ENCODE measurements around the gene AP2B1.
A peak's percentile ranks its signal among the peaks of the same experiment; 100 is the strongest.
"Not testable (repeated sequence)": the region's sequence is repeated elsewhere in the genome, so short reads cannot be mapped to it uniquely, and the experiment has no call there.

Gene AP2B1

DNA sequence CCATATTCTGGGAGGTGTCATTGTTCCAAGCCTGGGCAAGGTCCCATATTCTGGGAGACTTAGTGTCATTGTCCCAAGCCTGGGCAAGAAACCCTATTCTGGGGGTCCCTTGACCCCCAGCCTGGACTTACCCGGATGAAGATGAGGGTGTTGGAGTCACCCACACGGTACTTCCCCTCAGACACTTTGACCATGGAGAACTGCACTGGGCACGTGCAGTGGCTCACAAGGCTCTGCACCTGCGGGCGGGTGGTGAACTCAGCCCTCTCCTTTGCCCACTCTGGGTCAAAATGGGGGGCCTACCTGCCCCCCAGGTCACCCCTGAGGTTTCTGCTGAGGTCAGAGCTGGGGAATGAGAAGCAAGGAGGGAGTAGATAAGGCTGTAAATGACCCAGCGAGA lies 161.9 kb downstream of the AP2B1 start:
- DNase-seq (ENCODE audit: low spot score) = no peak

DNA sequence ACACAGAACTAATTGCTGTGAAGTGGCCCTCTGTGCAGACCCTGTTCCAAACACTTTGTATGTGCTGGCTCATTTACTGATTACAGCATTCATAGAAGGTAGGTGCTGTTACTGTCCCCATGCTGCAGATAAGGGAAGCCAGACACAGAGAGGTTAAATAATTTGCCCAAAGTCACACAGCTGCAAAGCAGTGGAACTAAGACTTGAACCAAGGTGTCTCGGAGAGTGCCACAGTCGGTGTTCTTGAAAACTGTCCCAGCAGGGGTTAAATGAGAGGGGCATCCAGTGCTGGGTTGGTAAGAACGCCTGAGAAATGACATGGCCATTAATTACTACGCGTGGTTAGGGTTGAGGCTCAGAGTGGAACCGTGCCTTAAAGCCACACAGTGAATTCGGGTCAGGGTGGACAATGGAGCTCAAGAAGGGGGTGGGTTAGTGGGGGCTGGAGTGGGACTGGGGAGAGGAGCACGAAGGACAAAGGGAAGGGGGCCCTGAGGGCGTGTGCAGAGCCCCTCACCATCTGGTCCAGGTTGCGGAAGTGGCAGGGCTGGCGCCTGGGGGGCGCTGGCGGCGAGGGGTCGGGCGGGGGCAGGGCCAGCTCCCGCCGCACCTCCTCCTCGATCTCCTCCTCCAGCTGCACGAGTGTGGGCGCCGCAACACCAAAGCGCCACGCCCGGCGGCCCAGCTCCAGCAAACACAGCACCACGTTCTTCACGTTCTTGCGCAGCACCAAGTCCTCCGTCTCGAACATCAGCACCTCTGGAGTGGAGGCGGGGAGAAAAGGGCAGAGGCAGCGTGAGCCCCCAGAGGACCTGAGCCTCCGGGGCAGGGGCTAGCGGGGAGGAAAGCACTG lies 162.7 kb downstream of the AP2B1 start:
- DNase-seq (ENCODE audit: low spot score) = no peak

DNA sequence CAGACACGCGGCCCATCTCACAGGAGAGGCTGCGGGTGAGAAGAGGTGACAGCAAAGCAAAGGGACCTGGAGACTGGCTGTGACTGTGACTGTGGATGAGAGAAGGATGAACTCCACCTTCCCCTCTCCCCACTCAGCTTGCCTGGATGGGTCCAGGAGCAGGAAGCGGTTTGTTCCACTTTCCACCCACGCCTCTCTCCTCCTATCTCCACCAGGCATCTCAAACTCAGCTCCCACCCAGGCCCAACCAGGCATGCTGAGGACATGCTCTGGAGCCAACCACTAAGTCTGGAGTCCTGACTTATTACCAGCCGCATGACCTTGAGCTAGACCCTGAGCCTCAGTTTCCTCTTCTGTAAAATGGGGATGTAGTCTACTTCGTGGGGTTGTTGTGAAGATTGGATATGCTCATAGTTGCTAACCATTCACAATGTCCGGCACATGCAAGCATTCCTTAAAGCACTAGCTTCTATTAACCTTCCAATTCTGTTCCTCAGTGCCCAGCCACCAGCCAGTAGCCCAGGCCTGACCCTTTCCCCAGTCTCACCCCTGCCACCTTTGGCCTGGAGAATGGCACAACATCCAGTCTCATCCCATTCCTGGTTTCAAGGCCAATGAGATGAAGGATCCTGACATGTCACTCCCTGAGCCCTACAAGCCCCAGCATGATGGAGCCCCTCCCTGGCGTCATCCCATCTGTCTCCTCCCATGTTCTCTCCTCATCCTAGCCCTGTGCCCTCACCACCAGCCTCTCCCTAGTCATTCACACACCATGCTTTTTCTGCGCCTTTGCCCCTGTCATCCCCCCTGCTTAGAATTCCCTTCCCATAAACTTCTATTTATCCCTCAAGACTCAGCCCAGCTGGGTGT lies 163.6 kb downstream of the AP2B1 start:
- DNase-seq (ENCODE audit: low spot score) = no peak

DNA sequence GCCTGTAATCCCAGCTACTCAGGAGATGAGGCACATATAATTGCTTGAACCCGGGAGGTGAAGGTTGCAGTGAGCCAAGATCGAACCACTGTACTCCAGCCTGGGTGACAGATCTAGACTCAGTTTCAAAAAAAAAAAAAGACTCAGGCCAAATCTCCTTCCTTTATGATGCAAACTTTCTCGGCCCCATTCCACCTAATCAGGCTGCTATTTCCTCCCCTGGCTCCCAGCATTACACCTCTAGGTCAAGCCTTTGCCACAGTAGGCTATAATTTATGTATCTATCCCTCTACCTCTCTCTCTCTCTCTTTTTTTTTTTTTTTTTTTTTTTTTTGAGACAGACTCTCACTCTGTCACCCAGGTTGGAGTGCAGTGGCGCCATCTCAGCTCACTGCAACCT lies 164.4 kb downstream of the AP2B1 start:
- DNase-seq (ENCODE audit: low spot score) = not testable (repeated sequence)

DNA sequence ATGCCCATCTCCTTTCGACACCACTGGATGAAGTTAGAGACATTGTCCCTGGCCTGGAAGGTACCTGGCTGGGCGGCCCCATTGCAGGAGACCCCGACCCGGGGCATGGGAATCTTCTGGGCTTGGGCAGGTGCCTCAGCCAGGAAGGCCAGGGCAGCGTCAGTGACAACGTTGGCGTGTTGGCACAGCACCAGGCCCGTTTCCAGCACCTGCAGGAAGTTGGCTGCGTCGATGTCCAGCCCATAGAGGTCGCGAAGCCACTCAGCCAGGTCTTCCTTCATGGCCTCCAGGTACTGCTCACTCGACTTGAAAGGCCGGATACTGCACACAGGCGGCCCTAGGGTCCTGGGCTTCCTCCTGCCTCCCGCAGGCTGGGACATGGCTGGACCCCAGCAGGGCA lies 165.3 kb downstream of the AP2B1 start:
- DNase-seq (ENCODE audit: low spot score) = no peak

DNA sequence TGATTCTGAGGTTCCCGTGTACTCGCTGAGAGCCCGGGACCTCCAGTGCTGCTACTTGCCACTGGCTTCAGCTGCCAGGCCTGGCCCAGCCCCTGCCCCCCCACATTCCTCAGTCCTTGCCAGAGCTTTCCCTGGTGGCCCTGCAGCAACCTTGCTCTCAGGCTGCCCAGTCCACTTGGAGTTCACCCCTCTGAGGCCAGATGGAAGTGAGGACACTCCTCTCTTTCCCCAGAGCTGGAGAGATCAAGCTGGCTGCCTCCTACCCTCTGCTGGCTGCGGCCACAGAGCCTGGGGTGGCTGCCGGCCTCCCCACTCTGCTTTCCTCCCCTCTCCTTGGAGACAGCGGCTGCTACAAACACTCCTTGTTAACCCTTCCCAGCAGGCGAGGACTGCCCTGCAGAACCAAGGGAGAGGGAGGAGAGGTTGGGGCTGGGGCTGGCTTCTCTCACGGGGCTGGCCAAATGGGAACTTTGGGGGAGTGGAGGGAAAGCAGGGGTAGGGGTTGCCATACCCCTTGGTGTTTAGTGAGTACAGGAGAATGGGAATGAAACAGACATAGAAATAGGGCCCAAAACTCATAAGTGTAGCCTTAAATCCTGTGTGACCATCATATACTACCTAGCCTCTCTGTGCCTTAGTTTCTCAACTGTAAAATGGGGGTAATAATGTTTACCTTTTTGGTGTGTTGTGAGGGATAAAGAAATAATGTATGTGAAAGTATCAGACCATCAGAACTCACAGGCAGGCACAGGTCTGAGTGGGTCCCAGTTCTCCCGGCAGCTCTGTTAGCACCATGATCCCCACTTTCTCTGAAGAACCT lies 166.0 kb downstream of the AP2B1 start, which contains the start of gene GAS2L2:
Gene GAS2L2 (minus strand): TSS at position 295 of the 820 bp plus-strand sequence. CDS start 389 bp downstream, outside the sequence.
- DNase-seq (ENCODE audit: low spot score) = no peak

DNA sequence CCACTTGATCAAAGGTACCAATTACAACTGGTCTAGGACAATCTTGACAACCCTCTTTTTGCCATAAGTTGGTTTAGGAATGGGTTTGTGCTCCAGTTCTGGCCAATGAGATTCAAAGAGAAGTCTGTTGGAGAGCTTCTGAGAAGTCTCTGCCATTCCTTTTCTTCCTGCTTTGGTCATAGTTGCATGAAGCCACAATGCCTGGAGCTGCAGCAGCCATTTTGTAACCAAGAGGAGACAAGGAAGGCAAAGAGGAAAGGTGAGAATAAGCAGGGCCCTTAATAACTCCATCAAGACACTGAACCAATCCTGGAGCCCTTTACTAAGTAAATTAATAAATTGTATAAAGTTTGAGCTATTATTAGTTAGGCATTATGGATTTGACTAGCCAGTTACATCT lies 170.1 kb downstream of the AP2B1 start:
- DNase-seq (ENCODE audit: low spot score) = no peak

DNA sequence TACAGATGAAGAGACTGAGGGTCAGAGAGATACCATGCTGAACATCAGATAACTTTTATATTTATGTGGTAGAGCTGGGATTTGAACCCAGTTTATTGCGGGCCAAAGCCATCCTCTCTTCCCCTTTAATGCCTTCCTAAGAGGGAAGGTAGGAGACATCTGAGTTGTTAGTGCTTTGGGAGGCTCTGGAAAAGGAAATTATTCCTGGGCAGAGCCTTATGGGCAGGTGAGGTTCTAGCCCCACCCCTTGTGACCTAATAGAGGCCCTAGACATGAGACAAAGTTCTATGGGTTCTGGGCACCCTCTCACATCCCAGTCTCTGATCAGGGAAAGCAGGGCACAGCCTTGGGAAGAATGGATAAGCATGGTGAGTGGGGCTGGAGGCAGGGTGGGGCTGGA lies 173.5 kb downstream of the AP2B1 start, which contains the start of gene C17orf50:
Gene C17orf50 (plus strand): TSS at position 301 of the 400 bp plus-strand sequence. CDS start 55 bp downstream, at position 356.
- DNase-seq (ENCODE audit: low spot score) = no peak

DNA sequence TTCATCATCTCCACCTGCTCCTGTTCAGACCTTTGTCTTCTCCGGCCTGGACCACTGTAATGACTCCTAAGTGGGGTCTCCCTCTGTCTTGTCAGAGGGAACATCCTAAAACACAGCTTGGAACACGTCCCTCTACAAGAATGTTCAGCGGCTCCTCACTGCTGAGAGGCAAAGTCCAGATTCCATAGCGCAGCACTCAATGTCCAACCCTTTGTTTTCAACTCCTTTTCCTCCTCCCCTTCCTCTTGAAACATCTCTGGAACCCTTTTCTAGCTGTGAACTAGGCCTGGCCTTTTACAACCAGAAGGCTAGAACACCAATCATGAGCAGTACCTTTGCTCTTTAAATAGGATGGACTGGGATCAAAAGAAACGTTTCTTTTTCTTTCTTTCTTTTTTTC lies 174.5 kb downstream of the AP2B1 start:
- no peak for DNase-seq (ENCODE audit: low spot score)

DNA sequence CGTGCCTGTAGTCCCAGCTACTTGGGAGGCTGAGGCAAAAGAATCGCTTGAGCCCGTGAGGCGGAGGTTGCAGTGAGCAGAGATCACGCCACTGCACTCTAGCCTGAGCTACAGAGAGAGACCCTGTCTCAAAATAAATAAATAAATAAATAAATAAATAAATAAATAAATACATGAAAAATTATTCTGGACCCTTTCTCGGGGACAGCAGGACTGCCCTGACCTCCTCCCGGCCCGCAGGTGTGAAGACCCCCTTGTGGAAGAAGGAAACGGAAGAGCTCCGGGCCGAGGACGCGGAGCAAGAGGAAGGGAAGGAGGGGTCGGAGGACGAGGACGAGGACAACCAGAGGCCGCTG lies 176.6 kb downstream of the AP2B1 start:
- DNase-seq (ENCODE audit: low spot score) = no peak

DNA sequence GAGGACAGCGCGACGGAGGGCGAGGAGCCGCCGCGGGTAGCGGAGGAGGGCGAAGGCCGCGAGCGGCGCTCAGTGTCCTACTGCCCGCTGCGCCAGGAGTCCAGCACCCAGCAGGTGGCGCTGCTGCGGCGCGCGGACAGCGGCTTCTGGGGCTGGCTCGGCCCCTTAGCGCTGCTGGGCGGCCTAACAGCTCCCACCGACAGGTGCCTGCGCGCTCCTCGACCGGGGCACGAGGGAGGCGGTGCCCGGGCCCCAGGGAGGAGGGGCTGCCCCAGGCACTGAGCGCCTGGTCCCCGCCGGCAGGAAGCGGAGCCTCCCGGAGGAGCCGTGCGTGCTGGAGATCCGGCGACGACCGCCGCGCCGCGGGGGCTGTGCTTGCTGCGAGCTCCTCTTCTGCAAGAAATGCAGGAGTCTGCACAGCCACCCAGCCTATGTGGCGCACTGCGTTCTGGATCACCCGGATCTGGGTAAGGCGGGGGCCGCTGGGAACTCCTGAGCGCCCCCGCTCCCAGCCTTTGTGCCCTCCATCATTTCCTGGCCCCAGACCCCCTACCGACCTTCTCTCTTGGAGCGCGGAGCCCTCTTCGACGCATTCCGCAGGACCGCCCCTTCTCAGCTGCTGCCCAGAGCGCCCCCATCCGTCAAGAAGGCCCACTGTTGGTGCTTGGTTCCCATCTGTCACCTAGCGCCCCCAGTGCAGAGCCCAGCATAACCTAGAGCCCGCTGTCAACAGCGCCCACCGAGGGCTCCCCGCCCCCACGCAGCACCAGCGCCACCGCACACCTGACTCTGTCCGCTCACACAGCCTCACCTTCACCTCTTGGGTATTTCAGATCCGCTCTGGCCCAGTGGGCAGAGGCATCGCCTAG lies 177.2 kb downstream of the AP2B1 start:
- DNase-seq (ENCODE audit: low spot score) = peak; percentile 89

DNA sequence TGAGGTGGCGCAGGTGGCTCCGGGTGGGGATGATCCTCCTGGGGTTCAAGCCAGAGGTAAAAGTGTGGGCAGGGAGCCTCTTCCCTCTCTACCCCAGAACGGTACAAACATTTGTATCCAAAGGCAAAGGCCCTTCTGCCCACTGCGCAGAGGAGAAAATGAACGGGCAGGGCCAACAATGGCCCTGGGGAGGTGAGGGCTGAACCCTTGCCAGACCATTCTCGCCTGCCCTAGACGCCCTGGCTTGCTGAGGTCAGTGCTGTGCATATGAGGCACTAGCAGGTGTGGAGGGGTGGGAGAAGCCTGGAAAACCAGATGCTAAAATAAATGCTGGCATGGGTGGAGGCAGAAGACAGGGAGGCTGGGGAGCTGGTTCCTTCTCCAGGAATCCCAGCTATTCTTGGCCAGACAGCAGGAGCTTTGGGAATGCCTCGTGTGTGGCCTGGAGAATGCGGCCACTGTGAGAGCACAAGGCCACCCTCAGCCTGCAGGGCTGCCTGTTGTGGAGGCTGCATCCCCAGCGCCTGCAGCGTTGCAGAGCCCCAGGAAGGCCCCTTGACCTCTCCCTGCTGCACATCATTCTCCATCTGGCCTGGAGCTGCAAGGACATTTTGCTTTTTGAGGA lies 178.1 kb downstream of the AP2B1 start:
- DNase-seq (ENCODE audit: low spot score) = no peak

DNA sequence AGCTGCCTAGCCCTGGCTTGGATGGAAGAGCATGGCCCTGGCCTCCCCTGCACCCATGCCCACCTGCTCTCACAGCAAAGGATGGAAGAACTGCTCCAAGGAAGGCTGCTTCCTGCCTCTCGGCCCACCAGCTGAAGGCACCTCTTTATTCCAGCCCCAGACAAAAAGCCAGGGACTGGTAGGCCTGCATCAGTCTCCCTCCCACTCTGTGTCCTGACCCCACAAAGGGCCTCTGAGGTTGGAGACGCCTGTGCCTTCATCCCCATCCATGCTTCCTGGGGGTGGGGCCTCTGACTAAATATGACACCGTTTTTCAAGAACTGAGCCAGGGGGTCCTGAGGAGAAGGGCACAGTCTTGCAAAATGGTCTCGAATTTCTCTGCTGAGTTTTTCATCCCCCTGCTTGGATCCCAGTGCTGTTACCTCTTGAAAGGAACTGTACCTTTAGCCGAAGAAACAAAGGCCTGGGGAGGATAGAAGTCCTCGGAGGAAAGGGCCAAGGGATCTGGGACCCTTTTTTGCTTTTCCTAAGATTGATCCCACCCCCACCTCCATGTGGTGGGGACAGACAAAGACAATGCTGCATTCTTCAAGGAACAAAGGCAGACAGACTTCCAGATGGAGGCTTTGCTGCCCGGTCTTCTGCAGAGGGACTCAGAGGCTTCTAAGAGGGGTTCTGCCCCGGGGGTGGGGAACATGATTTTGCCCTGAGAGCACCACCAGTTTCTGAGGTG lies 178.8 kb downstream of the AP2B1 start:
- no peak for DNase-seq (ENCODE audit: low spot score)

DNA sequence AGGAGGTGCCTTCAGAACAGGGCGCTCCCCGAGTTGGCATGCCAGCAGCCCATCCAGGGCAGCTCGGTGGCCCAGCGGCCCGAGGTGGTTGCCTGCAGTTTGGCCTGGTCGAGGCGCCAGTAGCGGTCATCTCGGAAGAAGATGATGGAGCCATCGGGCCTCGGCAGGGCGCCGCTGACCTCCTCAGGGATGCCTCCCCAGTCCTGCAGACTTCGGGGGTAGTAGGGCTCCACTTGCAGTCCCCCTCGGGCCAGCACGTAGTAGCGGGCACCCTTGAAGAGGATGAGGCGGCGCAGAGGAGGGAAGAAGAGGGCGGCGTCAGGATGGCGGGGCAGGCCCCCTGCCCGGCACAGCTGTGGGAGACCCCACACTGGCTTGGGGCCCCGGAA lies 179.4 kb downstream of the AP2B1 start:
- DNase-seq (ENCODE audit: low spot score) = no peak

DNA sequence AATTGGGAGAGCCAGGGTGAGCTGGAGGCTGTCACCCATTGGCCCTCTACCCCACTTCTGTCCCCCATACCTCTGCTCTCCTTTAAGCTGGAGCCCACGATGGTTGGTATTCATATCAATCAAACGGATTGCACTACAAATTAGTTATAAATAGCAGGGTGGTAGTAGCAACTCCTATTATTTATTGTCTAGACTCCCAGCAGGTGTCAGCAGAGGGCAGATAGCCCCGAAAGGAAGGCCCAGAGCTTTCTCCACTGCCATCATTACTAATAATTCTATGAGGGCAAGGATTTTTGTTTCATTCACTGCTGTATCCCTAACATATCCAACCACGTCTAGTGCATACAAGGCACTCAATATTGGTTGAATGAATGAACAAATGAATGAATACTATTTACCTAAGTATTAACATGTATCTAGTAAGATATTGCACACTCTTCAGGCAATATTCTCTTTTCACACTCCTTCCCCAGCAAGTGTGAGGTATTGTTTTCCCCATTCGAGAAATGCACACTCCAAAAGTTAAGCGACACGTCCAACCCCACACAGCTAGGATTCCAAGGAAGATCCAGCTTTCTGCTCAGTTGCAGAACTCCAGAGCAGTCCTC lies 179.9 kb downstream of the AP2B1 start:
- DNase-seq (ENCODE audit: low spot score) = peak; percentile 40

DNA sequence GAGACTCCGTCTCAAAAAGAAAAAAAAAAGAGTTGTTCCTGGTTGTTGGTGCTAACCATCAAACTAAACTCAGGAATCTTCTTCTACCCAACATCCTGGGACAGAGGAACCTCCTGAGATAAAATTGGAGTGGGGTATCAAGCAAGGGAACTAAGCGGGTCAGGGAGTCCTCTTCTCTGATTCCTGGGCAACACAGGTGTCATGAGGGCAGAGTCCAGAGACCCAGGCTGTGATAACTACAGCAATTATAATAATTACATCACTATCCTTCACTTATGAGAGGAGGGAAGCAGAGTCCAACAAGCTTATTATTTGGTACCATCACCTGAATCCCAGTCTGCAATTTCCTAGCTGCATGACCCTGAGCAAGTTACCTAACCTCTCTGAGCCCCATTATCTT lies 181.7 kb downstream of the AP2B1 start:
- no peak for DNase-seq (ENCODE audit: low spot score)

DNA sequence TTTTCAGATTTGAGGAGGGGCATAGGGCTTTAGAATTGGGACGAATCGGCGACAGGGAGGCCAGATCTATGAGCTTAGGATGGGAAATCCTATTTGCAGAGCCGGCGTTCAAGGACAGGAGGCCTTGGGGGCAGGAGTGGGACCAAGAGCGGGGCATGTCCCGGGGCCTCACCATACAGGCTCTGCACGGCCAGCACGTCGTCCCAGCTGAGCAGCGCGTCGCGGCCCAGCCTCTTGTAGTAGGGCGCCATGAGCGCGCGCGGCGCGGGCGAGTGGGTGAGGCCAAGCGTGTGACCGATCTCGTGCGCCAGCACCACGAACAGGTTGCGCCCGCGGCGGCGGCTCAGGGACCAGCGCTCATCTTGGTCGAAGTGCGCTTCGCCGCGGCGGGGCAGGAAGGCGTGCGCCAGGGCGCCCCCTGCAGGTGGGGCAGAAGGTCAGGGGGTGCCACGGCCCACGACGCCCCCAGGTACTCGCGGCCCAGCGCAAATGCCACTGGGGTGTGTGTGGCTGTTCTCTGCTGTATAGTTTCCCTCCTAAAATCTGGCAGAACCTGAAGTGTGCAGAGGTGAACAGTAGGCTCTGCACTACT lies 182.9 kb downstream of the AP2B1 start:
- no peak for DNase-seq (ENCODE audit: low spot score)

DNA sequence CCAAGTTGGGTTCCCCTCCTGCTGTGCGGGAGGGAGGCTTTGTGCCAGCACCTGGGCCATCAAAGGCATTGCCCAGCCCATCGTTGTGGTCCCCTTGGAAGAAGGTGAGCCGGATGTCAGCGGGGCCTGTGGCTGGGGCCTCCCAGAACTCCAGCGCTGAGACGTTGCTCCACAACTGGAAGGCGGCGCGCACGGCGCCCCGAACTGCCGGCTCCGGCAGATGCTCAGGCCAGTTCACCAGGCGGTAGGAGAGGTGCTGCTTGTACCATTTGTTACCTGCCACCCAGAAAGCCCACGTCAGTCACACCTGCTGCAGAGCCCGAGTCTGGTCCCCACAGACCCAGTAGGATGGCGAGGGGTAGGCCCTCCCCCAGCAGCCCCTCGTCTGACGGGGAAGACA lies 186.0 kb downstream of the AP2B1 start:
- no peak for DNase-seq (ENCODE audit: low spot score)
